BE2C (cell line): ENCODE results near the gene MMP20.

Experiments used
- DNase-seq: peaks from one replicate; pipeline ENCODE4 v3.0.0-alpha.2; 2020
- H3K27me3 ChIP-seq: fragments of 250-450 bp; sonication (Bioruptor Pico); 2 replicates; pipeline ENCODE4 v1.5.1; 2020; ENCODE audit warnings: mild to moderate bottlenecking
- H3K36me3 ChIP-seq: fragments of 250-450 bp; sonication (Bioruptor Pico); 2 replicates; pipeline ENCODE4 v1.5.1; 2020; ENCODE audit warnings: mild to moderate bottlenecking
- H3K4me1 ChIP-seq: fragments of 250-450 bp; sonication (Bioruptor Pico); 2 replicates; pipeline ENCODE4 v1.5.1; 2020
- H3K4me3 ChIP-seq: 2 replicates; pipeline ENCODE4 v1.5.1; 2011; ENCODE audit warnings: low read depth, low read length
- H3K9me3 ChIP-seq: fragments of 250-450 bp; sonication (Bioruptor Pico); 2 replicates; pipeline ENCODE4 v1.5.1; 2020
- TF ChIP-seq, protein P1 (sequence below): IDR thresholded peaks from 2 replicates; pipeline ENCODE4 v1.5.1; 2012; ENCODE audit warnings: mild to moderate bottlenecking, low read depth, low read length

The MMP20 gene

DNA sequence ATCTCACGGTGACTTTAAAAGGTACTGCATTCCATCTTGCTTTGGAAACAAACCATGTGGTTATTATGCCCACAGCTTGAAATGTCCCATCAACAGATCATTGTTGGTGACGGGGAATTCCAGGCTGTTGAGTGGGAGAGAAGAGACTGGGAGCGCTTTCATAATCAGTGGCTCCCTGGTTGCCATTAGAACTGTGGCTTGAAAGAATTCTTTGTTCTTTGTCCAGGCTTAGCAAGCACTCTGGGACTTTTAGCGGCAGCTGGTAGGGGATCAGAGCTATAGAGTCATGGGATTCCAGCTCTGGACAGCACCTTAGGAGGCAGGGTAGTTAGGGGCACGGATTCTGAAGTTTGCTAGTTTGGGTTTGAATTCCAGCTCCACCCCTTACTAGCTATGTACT is 22.0 kb downstream of the MMP20 start:
- no peak for DNase-seq
- Histone ChIP-seq H3K36me3 (no peaks in the 10 kb centered on the region), H3K4me3 (no peak overlapping the region), H3K9me3 (no peaks in the 10 kb centered on the region), H3K4me1 (no peaks in the 10 kb centered on the region), H3K27me3 (no peaks in the 10 kb centered on the region)
- TF ChIP-seq, protein P1, sequence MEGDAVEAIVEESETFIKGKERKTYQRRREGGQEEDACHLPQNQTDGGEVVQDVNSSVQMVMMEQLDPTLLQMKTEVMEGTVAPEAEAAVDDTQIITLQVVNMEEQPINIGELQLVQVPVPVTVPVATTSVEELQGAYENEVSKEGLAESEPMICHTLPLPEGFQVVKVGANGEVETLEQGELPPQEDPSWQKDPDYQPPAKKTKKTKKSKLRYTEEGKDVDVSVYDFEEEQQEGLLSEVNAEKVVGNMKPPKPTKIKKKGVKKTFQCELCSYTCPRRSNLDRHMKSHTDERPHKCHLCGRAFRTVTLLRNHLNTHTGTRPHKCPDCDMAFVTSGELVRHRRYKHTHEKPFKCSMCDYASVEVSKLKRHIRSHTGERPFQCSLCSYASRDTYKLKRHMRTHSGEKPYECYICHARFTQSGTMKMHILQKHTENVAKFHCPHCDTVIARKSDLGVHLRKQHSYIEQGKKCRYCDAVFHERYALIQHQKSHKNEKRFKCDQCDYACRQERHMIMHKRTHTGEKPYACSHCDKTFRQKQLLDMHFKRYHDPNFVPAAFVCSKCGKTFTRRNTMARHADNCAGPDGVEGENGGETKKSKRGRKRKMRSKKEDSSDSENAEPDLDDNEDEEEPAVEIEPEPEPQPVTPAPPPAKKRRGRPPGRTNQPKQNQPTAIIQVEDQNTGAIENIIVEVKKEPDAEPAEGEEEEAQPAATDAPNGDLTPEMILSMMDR: no peak

DNA sequence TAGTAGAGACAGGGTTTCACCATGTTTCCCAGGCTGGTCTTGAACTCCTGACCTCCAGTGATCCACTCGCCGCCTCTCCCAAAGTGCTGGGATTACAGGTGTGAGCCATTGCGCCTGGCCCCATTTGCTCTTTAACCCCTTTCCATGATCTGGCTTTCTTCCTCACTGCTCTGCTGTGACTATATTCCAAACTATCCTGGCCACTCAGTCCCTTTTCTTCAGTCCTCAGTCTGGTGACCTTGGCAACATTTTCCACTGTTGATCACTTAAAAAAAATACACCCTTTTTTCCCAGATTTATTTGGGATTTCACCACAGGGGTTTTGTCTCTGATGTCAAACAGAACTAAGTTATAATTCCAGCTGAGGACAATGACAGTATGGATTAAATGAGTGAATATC is 24.5 kb downstream of the MMP20 start:
- Histone ChIP-seq H3K4me3 (no peak overlapping the region), H3K27me3 (no peaks in the 10 kb centered on the region; the same call in 1 of the 2 replicates), H3K4me1 (no peaks in the 10 kb centered on the region), H3K9me3 (no peaks in the 10 kb centered on the region), H3K36me3 (no peaks in the 10 kb centered on the region)
- no peak for DNase-seq
- TF ChIP-seq, protein P1: no peak

DNA sequence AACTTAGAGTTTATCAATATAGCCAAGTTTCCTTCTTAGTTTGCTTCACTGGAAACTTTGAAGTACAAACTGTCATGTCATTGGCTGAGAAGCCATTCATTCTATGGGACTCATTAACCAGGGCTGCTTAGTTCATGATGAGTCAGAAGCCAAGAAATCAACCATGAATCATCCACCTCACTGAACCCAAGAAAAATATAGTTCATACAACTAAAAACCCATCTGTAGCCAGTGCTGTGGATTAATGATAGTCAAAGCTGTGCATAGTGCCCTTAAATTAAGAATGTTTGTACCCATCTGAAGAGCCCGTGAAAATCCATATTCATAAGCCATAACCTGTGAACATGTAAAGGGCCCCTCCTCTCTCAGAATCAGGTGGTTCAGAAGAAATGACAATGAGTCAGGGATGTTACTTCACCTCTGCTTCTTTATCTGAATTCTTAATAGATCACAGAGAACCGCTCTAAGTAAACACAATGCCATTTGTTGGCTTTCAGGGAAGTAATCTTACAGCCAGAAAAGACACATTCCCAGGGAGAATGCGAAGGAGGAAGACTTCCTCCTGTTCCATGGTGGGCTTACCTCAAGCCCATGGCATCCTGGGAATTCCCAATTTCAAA is 25.4 kb downstream of the MMP20 start:
- Histone ChIP-seq H3K9me3 (no peaks in the 10 kb centered on the region), H3K36me3 (no peaks in the 10 kb centered on the region), H3K4me1 (no peaks in the 10 kb centered on the region), H3K27me3 (no peaks in the 10 kb centered on the region; the same call in 1 of the 2 replicates), H3K4me3 (no peak overlapping the region)
- TF ChIP-seq, protein P1: no peak
- no peak for DNase-seq

DNA sequence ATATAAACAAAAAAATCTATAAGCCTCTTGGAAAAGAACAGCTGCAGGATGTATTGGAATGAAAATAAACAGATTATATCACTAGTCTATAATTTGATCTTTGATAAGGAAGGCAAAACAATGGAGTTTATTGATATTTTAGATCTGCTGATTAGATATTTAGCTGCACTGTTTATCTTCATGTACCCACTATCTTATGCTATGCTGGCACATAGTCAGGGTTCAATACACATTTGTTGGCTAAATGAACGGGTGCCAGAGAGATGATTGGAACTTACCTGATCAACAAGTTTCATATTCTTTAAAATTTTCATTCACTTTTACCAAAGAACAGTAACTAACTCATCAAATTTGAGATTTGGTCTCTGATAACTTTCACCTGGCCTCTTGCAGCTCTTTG is 26.9 kb downstream of the MMP20 start:
- no peak for DNase-seq
- no peaks in the 10 kb centered on the region for H3K4me1 ChIP-seq
- TF ChIP-seq, protein P1: no peak
- H3K9me3 ChIP-seq: no peaks in the 10 kb centered on the region
- no peak overlapping the region for H3K4me3 ChIP-seq
- H3K27me3 ChIP-seq: no peaks in the 10 kb centered on the region; the same call in 1 of the 2 replicates
- no peaks in the 10 kb centered on the region for H3K36me3 ChIP-seq

DNA sequence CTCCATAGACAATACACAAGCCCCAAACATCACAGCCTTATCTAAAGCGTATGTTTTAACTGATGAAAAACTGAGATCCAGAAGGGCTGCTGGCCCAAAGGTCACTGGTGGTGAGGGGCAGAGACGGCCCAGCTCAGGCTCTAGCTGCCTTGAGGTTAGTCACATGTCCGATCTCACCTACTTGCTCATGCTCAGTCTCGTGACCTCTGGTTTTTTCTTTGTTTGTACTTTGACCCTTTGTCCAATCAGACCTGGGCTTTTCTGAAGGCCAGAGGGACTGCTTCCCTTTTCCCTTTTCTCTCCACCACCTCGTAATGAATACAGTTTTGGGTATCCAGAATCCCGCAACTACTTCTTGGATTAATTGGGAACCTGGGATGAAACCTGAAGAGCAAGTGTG is 28.6 kb downstream of the MMP20 start:
- TF ChIP-seq, protein P1: no peak
- no peak overlapping the region for H3K4me3 ChIP-seq
- no peaks in the 10 kb centered on the region for H3K4me1 ChIP-seq
- H3K36me3 ChIP-seq: no peaks in the 10 kb centered on the region
- H3K27me3 ChIP-seq: no peaks in the 10 kb centered on the region; the same call in 1 of the 2 replicates
- DNase-seq: no peak
- H3K9me3 ChIP-seq: no peaks in the 10 kb centered on the region
